ENCODE results near the gene FBXO31.
"Not testable (repeated sequence)": the region's sequence is repeated elsewhere in the genome, so short reads cannot be mapped to it uniquely, and the experiment has no call there.

The FBXO31 gene

GRCh38 chr16:87391950-87392820 lies 8.6 kb upstream of the FBXO31 start, which contains the start of gene MAP1LC3B:
MAP1LC3B (plus strand) TSS chr16:87392336; CDS start chr16:87392428, 92 bp downstream.
- H3K36me3 ChIP-seq (ENCODE audit: control insufficient read depth, insufficient read depth, low read length) = no peaks in the 10 kb centered on the region
- H3K4me3 ChIP-seq (ENCODE audit: low read depth, low read length) = peak within 1 kb of the TSS; percentile 83
- H3K4me2 ChIP-seq (ENCODE audit: low read length) = peak within 1 kb of the TSS; percentile 87
- no peaks in the 10 kb centered on the region for H3K9me3 ChIP-seq (ENCODE audit: control insufficient read depth, low read length)
- peak within 1 kb of the TSS; percentile 91 for H2AFZ ChIP-seq
- H3K79me2 ChIP-seq = peaks cover 18% of the 10 kb centered on the region
- H3K9ac ChIP-seq = peak within 1 kb of the TSS; percentile 79
- peaks cover 20% of the 10 kb centered on the region for H3K4me1 ChIP-seq
- no peaks in the 10 kb centered on the region for H3K27me3 ChIP-seq (ENCODE audit: control insufficient read depth, insufficient read depth, low read length)
- peak within 1 kb of the TSS; percentile 93 for H3K27ac ChIP-seq
- TF ChIP-seq CTCF (IDR thresholded peaks at IDR 0.05) = no peak

DNA sequence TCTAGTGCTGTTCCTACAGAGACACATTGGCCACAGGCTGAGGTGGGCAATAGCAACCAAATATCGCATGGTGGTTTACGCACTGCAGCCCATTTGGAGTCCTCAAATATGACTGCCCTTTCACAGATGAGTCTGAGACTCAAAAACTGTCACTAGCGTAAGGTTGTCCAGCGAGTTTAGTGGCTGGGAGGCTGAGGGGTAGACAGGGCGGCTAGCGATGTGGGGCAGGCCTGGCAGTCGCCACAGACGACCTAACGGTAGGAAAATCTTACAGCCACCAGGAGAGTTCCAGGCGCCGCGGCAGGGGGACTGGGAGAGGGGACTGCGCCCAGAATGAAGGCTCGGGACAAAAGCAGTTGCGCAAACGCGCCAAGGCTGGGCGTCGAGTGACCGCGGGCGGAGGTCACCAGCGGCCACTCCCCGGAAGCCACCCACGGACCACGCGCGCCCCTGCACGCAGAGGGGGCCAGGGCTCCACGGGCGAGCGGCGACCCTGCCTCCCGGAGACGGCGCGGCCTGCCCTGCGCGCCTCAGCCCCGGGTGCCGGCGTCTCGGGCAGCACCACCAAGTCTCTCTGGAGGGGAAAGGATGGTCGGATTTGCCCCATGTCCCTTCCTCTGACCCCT lies 7.9 kb upstream of the FBXO31 start:
- Histone ChIP-seq H3K79me2 (peaks cover 11% of the 10 kb centered on the region), H3K4me2 (ENCODE audit: low read length) (peak overlapping the region; percentile 87), H3K4me3 (ENCODE audit: low read depth, low read length) (peak overlapping the region; percentile 83), H3K27ac (peak overlapping the region; percentile 93), H2AFZ (peak overlapping the region; percentile 91), H3K36me3 (ENCODE audit: control insufficient read depth, insufficient read depth, low read length) (no peaks in the 10 kb centered on the region), H3K9ac (peak overlapping the region; percentile 79), H3K27me3 (ENCODE audit: control insufficient read depth, insufficient read depth, low read length) (no peaks in the 10 kb centered on the region), H3K4me1 (peaks cover 20% of the 10 kb centered on the region), H3K9me3 (ENCODE audit: control insufficient read depth, low read length) (no peaks in the 10 kb centered on the region)
- no peak for TF ChIP-seq CTCF (IDR thresholded peaks at IDR 0.05)

DNA sequence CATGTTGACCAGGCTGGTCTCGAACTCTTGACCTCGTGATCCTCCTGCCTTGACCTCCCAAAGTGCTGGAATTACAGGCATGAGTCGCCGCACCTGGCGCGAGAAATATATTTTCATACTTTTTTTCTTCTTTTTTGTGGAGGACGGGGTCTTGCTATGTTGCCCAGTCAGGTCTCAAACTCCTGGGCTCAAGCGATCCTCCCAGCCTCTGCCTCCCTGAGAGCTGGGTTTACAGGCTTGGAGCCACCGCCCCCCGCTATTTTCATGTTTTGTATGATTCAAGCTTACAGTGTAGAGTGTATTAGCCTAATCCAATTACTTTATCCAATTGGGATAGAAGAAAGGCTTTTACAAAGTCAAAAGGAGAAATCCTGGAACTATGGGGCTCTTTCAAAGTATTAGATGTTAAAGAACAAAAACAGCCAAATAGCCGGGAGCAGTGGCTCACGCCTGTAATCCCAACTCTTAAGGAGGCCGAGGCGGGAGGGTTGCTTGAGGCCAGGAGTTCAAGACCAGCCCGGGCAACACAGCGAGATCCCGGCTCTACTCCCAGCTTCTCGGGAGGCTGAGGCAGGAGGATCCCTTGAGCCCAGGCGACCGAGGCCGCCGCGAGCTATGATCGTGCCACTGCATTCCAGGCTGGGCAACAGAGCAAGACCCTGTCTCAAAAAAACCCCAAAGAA lies 7.2 kb upstream of the FBXO31 start:
- Histone ChIP-seq H3K36me3 (ENCODE audit: control insufficient read depth, insufficient read depth, low read length) (no peaks in the 10 kb centered on the region), H3K27ac (peak overlapping the region; percentile 93), H3K9ac (no peak overlapping the region), H3K4me3 (ENCODE audit: low read depth, low read length) (peak overlapping the region; percentile 83), H2AFZ (peak overlapping the region; percentile 91), H3K79me2 (peaks cover 9% of the 10 kb centered on the region), H3K9me3 (ENCODE audit: control insufficient read depth, low read length) (no peaks in the 10 kb centered on the region), H3K27me3 (ENCODE audit: control insufficient read depth, insufficient read depth, low read length) (no peaks in the 10 kb centered on the region), H3K4me2 (ENCODE audit: low read length) (peak overlapping the region; percentile 87), H3K4me1 (peaks cover 20% of the 10 kb centered on the region)
- TF ChIP-seq CTCF (IDR thresholded peaks at IDR 0.05) = no peak

- H3K79me2 ChIP-seq; H3K27ac ChIP-seq; H3K9ac ChIP-seq; H3K4me3 ChIP-seq (ENCODE audit: low read depth, low read length); H3K9me3 ChIP-seq (ENCODE audit: control insufficient read depth, low read length); H3K27me3 ChIP-seq (ENCODE audit: control insufficient read depth, insufficient read depth, low read length); H2AFZ ChIP-seq; H3K36me3 ChIP-seq (ENCODE audit: control insufficient read depth, insufficient read depth, low read length); H3K4me2 ChIP-seq (ENCODE audit: low read length): not testable (repeated sequence)
- peaks cover 20% of the 10 kb centered on the region for H3K4me1 ChIP-seq
Observed at GRCh38 chr16:87389914-87390313, 6.3 kb upstream of the FBXO31 start.

DNA sequence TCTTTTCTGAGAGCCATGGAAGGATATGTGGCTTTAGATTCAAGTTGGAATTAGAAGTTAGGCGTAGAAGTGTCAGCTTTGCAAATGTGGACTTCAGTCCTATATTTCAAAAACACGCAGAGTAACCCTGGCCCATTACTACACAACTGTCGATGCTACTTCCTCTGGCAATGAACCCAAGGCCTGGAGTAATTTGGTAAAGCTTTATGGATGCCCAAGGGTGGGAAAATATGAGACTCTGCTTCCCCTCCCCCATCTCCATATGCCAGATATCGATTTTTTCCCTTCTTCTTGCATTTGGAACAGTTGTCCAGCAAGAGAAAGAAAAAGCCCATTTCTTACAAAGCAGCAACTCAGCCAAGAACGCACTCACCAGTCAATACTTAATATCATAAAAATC lies 5.7 kb upstream of the FBXO31 start:
- Histone ChIP-seq H3K9ac (no peak overlapping the region), H3K27ac (peak overlapping the region; percentile 21)
- no peak for TF ChIP-seq CTCF (IDR thresholded peaks at IDR 0.05)

More for the DNA sequence above, 5.7 kb upstream of the FBXO31 start:
- Histone ChIP-seq H3K79me2 (no peaks in the 10 kb centered on the region), H3K27me3 (ENCODE audit: control insufficient read depth, insufficient read depth, low read length) (no peaks in the 10 kb centered on the region), H3K4me1 (peaks cover 20% of the 10 kb centered on the region), H2AFZ (no peak overlapping the region), H3K9me3 (ENCODE audit: control insufficient read depth, low read length) (no peaks in the 10 kb centered on the region), H3K4me2 (ENCODE audit: low read length) (no peak overlapping the region), H3K4me3 (ENCODE audit: low read depth, low read length) (no peak overlapping the region), H3K36me3 (ENCODE audit: control insufficient read depth, insufficient read depth, low read length) (no peaks in the 10 kb centered on the region)
